ENCODE results near the gene ZNF648.
"Not testable (repeated sequence)": the region's sequence is repeated elsewhere in the genome, so short reads cannot be mapped to it uniquely, and the experiment has no call there.

Gene ZNF648

GRCh38 chr1:182061594-182061993 lies at the start of gene ZNF648:
TSS of gene ZNF648 (minus strand) at chr1:182061712. CDS start at chr1:182058010, 3,702 bp downstream.
- no peak for DNase-seq (ENCODE audit: extremely low read depth in 1 of 2, low read depth in 1 of 2)

- no peak for DNase-seq (ENCODE audit: extremely low read depth in 1 of 2, low read depth in 1 of 2)
These were observed 49.1 kb upstream of the ZNF648 start for GRCh38 chr1:182110635-182111034.

GRCh38 chr1:182109771-182110170 lies 48.3 kb upstream of the ZNF648 start:
- no peak for DNase-seq (ENCODE audit: extremely low read depth in 1 of 2, low read depth in 1 of 2)

GRCh38 chr1:182107209-182107608 lies 45.7 kb upstream of the ZNF648 start:
- DNase-seq (ENCODE audit: extremely low read depth in 1 of 2, low read depth in 1 of 2): no peak

GRCh38 chr1:182102043-182102416 lies 40.5 kb upstream of the ZNF648 start:
- no peak for DNase-seq (ENCODE audit: extremely low read depth in 1 of 2, low read depth in 1 of 2)

GRCh38 chr1:182101415-182102042 lies 40.0 kb upstream of the ZNF648 start:
- no peak for DNase-seq (ENCODE audit: extremely low read depth in 1 of 2, low read depth in 1 of 2)

GRCh38 chr1:182098301-182098700 lies 36.8 kb upstream of the ZNF648 start:
- no peak for DNase-seq (ENCODE audit: extremely low read depth in 1 of 2, low read depth in 1 of 2)

GRCh38 chr1:182095946-182096345 lies 34.4 kb upstream of the ZNF648 start:
- no peak for DNase-seq (ENCODE audit: extremely low read depth in 1 of 2, low read depth in 1 of 2)

- not testable (repeated sequence) for DNase-seq (ENCODE audit: extremely low read depth in 1 of 2, low read depth in 1 of 2)
These were observed 33.0 kb upstream of the ZNF648 start for GRCh38 chr1:182094514-182095005.

GRCh38 chr1:182093781-182094180 lies 32.3 kb upstream of the ZNF648 start:
- DNase-seq (ENCODE audit: extremely low read depth in 1 of 2, low read depth in 1 of 2): no peak

- no peak for DNase-seq (ENCODE audit: extremely low read depth in 1 of 2, low read depth in 1 of 2)
These were observed 30.8 kb upstream of the ZNF648 start for GRCh38 chr1:182092336-182092735.

GRCh38 chr1:182091083-182091482 lies 29.6 kb upstream of the ZNF648 start:
- DNase-seq (ENCODE audit: extremely low read depth in 1 of 2, low read depth in 1 of 2): no peak

GRCh38 chr1:182087719-182088350 lies 26.3 kb upstream of the ZNF648 start:
- no peak for DNase-seq (ENCODE audit: extremely low read depth in 1 of 2, low read depth in 1 of 2)

- no peak for DNase-seq (ENCODE audit: extremely low read depth in 1 of 2, low read depth in 1 of 2)
These were observed 25.8 kb upstream of the ZNF648 start for GRCh38 chr1:182087304-182087703.

GRCh38 chr1:182086620-182087019 lies 25.1 kb upstream of the ZNF648 start:
- no peak for DNase-seq (ENCODE audit: extremely low read depth in 1 of 2, low read depth in 1 of 2)

GRCh38 chr1:182086136-182086535 lies 24.6 kb upstream of the ZNF648 start:
- no peak for DNase-seq (ENCODE audit: extremely low read depth in 1 of 2, low read depth in 1 of 2)

- no peak for DNase-seq (ENCODE audit: extremely low read depth in 1 of 2, low read depth in 1 of 2)
These were observed 24.2 kb upstream of the ZNF648 start for GRCh38 chr1:182085726-182086125.

GRCh38 chr1:182084487-182085316 lies 23.2 kb upstream of the ZNF648 start:
- DNase-seq (ENCODE audit: extremely low read depth in 1 of 2, low read depth in 1 of 2): peak; percentile 24 to 58

GRCh38 chr1:182083851-182084486 lies 22.5 kb upstream of the ZNF648 start:
- no peak for DNase-seq (ENCODE audit: extremely low read depth in 1 of 2, low read depth in 1 of 2)

- DNase-seq (ENCODE audit: extremely low read depth in 1 of 2, low read depth in 1 of 2): no peak
These were observed 19.6 kb upstream of the ZNF648 start for GRCh38 chr1:182080955-182081582.

GRCh38 chr1:182080040-182080439 lies 18.5 kb upstream of the ZNF648 start:
- DNase-seq (ENCODE audit: extremely low read depth in 1 of 2, low read depth in 1 of 2): no peak

Data from activated CD8-positive, alpha-beta memory T cell treated with anti-CD3 and anti-CD28 coated beads for 1 hour (primary cell).